ENCODE results near the gene CTNNA3.

DNA sequence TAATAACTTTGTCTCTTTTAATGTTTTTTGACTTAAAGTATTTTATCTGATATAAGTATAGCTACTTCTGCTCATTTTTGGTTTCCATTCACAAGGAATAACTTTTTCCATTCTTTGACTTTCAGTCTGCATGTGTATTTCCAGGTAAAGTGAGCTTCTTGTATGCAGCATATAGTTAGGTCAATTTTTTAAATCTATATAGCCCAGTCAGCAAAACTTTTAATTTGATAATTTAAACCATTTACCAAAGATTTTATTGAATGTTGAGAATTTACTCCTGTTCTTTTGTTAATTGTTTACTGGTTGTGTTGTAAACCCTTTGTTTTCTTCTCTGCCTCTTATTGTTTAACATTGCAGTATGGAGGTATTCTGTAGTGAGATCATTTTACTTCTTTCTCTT lies 1467.1 kb downstream of the CTNNA3 start:
- TF ChIP-seq, protein P1, sequence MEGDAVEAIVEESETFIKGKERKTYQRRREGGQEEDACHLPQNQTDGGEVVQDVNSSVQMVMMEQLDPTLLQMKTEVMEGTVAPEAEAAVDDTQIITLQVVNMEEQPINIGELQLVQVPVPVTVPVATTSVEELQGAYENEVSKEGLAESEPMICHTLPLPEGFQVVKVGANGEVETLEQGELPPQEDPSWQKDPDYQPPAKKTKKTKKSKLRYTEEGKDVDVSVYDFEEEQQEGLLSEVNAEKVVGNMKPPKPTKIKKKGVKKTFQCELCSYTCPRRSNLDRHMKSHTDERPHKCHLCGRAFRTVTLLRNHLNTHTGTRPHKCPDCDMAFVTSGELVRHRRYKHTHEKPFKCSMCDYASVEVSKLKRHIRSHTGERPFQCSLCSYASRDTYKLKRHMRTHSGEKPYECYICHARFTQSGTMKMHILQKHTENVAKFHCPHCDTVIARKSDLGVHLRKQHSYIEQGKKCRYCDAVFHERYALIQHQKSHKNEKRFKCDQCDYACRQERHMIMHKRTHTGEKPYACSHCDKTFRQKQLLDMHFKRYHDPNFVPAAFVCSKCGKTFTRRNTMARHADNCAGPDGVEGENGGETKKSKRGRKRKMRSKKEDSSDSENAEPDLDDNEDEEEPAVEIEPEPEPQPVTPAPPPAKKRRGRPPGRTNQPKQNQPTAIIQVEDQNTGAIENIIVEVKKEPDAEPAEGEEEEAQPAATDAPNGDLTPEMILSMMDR (conservative IDR thresholded peaks at IDR 0.05; ENCODE audit: low read length) = no peak
- TF ChIP-seq EZH2phosphoT487 (IDR thresholded peaks at IDR 0.05; ENCODE audit: borderline replicate concordance) = no peak
